Stimulated activated memory B cell treated with anti-CD40 and anti-IgM and Interleukin-4, amounts not matched to agents 10 μg/mL and 1 μg/mL and 100 μg/mL, for 72 hours (primary cell): ENCODE data around the gene AKNA.
"Not testable (repeated sequence)": the region's sequence is repeated elsewhere in the genome, so short reads cannot be mapped to it uniquely, and the experiment has no call there.

Experiments used
- ATAC-seq: fragments of 150-1000 bp; cut with Tn5 transposase; 2 replicates; pipeline ENCODE4 v1.10.0; 2021
- H3K27ac Mint-ChIP-seq: one replicate; pipeline ENCODE4 v1.8.0; 2022; ENCODE audit warnings: mild to moderate bottlenecking, mixed read lengths
- H3K27me3 Mint-ChIP-seq: one replicate; pipeline ENCODE4 v1.8.0; 2022; ENCODE audit warnings: mixed read lengths
- H3K36me3 Mint-ChIP-seq: one replicate; pipeline ENCODE4 v1.8.0; 2022; ENCODE audit warnings: mixed read lengths
- H3K4me1 Mint-ChIP-seq: one replicate; pipeline ENCODE4 v1.8.0; 2022; ENCODE audit warnings: mixed read lengths
- H3K4me3 Mint-ChIP-seq: one replicate; pipeline ENCODE4 v1.8.0; 2022; ENCODE audit warnings: mild to moderate bottlenecking, moderate library complexity, mixed read lengths
- H3K9me3 Mint-ChIP-seq: one replicate; pipeline ENCODE4 v1.8.0; 2022; ENCODE audit warnings: mixed read lengths

Gene AKNA

DNA sequence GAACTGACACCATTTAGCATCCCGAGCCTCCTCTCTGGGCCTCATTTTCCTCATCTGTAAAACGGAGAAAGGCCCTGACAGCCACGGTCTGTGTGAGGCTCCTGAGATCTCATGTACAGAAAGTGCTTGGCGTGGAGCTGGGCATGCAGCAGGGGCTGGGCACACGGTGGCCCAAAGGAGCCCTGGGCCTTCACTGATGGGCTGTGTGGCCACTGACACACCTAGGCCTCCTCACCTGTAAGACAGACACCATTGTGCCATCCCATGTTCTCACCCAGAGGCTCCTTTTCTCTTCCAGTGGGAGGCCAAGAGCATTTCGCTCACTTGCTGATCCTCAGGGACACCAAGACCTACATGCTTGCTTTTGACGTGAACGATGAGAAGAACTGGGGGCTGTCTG is 63.3 kb downstream of the AKNA start:
- no peak overlapping the region for H3K27ac Mint-ChIP-seq
- no peak overlapping the region for H3K4me3 Mint-ChIP-seq
- ATAC-seq = no peak

DNA sequence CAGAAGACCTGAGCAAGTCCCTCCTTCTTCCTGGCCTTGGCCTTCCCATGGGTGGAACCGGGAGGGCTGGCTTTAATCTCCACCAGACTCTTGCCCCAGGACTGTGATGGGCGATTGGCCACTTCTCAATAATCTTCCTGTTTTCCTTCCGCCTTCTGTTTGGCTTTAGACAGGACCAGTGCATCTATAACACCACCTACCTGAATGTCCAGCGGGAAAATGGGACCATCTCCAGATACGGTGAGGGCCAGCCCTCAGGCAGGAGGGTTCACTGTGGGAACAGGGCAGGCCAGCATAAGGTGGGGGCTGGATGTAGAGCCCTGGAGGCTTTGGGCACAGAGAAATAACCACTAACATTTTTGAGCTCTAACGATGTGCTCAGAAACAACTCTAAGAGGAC is 63.9 kb downstream of the AKNA start:
- ATAC-seq, H3K4me1 Mint-ChIP-seq, H3K27ac Mint-ChIP-seq, H3K4me3 Mint-ChIP-seq, H3K9me3 Mint-ChIP-seq, H3K36me3 Mint-ChIP-seq, H3K27me3 Mint-ChIP-seq: not testable (repeated sequence)

More for the DNA sequence above, 63.3 kb downstream of the AKNA start:
- peaks cover 2% of the 10 kb centered on the region for H3K27me3 Mint-ChIP-seq
- H3K4me1 Mint-ChIP-seq = no peaks in the 10 kb centered on the region
- H3K36me3 Mint-ChIP-seq = no peaks in the 10 kb centered on the region
- no peaks in the 10 kb centered on the region for H3K9me3 Mint-ChIP-seq

DNA sequence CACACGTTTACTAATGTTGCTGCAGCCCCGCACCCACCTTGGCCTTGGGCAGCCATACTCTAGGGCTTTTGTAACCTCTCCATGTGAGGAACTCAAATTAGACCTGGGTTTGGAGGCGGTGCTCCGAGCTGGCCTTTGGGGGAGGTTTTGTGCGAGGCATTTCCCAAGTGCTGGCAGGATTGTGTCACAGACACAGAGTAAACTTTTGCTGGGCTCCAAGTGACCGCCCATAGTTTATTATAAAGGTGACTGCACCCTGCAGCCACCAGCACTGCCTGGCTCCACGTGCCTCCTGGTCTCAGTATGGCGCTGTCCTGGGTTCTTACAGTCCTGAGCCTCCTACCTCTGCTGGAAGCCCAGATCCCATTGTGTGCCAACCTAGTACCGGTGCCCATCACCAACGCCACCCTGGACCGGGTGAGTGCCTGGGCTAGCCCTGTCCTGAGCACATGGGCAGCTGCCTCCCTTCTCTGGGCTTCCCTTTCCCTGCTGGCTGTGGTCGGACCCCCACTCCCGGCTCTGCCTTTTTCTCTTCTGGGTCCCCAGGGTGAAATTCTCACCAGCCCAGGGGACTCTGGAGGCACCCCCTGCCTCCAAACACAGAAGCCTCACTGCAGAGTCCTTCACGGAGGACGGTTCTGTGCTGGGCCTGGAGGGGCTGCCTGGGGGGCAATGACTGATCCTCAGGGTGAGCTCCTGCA is 64.8 kb downstream of the AKNA start, which contains the start of gene ORM1:
ORM1 (plus strand) TSS at position 268 of the 701 bp plus-strand sequence; CDS start at position 304, 36 bp downstream.
- not testable (repeated sequence) for H3K4me3 Mint-ChIP-seq, H3K27ac Mint-ChIP-seq, ATAC-seq, H3K9me3 Mint-ChIP-seq, H3K36me3 Mint-ChIP-seq, H3K4me1 Mint-ChIP-seq
- H3K27me3 Mint-ChIP-seq = peaks cover 15% of the 10 kb centered on the region

DNA sequence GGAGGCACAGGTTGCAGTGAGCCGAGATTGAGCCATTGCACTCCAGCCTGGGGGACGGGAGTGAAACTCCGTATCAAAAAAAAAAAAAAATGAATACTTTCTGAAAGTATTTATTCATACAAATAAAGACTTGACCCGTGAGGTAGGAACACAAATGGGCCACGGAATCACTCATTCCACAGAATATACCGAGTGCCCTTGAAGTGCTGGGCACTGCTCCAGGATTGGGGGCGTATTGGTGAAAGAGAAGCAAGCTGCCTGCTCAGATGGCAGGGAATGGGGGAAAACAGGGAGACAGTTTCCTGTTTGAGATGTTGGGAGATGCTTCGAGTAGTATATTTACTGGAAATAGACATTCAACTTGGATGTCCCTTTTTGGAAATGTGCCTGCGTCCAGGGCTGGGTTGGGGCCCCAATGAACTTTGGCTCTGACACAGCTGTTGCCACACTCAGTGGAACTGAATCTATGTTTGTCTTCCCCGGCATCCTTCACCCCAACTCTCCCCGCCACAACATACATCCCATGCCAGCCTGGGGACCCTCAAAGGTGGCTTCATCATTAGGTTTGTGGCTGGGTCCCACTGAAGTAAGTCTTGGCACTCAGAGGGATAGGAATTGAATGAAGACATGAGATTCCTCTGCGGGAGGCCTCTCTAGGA is 65.5 kb downstream of the AKNA start:
- not testable (repeated sequence) for H3K9me3 Mint-ChIP-seq, ATAC-seq, H3K4me3 Mint-ChIP-seq, H3K36me3 Mint-ChIP-seq, H3K4me1 Mint-ChIP-seq, H3K27ac Mint-ChIP-seq
- H3K27me3 Mint-ChIP-seq = peaks cover 15% of the 10 kb centered on the region

DNA sequence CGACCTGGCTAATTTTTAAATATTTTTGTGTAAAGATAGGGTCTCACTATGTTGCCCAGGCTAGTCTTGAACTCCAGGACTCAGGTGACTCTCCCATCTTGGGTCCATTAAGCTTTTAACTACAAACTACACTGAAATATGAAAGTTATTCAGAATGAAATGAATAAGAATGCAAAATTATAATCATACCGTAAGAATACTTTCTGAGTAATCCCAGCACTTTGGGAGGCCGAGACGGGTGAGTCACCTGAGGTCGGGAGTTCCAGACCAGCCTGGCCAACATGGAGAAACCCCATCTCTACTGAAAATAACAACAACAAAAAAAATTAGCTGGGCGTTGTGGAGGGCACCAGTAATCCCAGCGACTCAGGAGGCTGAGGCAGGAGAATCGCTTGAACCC is 66.0 kb downstream of the AKNA start:
- Mint-ChIP-seq H3K27me3 (peaks cover 15% of the 10 kb centered on the region), H3K36me3 (no peaks in the 10 kb centered on the region), H3K4me1 (no peaks in the 10 kb centered on the region), H3K9me3 (no peaks in the 10 kb centered on the region), H3K27ac (no peak overlapping the region), H3K4me3 (no peak overlapping the region)
- no peak for ATAC-seq

DNA sequence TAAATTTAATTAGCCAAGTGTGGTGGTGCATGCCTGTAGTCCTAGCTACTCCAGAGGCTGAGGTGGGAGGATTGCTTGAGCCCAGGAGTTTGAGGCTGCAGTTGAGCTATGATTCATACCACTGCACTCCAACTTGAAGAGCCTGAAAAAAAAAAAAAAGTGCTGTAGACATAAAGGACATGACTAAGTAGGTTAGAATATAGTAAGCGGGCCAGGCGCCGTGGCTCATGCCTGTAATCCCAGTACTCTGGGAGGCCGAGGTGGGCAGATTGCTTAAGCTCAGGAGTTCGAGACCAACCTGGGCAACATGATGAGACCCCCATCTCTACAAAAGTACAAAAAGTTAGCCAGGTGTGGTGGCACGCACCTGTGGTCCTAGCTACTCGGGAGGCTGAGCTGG is 67.1 kb downstream of the AKNA start:
- not testable (repeated sequence) for H3K4me1 Mint-ChIP-seq, H3K9me3 Mint-ChIP-seq, H3K27ac Mint-ChIP-seq, ATAC-seq, H3K4me3 Mint-ChIP-seq, H3K36me3 Mint-ChIP-seq
- H3K27me3 Mint-ChIP-seq = peaks cover 15% of the 10 kb centered on the region

DNA sequence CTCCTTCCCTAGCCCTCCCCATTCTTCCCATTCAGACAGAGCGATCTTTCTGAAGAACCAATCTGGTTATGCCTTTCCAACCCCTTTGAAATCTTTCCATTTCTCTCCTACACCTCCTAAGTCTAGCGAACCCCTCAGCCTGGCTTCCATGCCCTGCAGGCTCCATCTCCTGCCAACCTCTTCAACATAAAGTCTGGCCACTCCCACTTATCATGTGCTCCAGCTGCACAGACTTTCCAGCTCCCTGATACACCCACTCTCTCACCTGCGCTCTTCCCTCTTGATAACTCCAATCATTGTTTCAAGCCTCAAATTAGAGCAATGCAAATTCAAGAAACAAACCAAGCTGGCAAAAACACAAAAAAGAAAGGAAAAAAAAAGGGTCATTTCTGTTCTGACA is 68.6 kb downstream of the AKNA start:
- ATAC-seq = no peak
- H3K36me3 Mint-ChIP-seq = no peaks in the 10 kb centered on the region
- no peaks in the 10 kb centered on the region for H3K4me1 Mint-ChIP-seq
- no peak overlapping the region for H3K27ac Mint-ChIP-seq
- H3K4me3 Mint-ChIP-seq = no peak overlapping the region
- peaks cover 4% of the 10 kb centered on the region for H3K9me3 Mint-ChIP-seq
- H3K27me3 Mint-ChIP-seq = peaks cover 15% of the 10 kb centered on the region

DNA sequence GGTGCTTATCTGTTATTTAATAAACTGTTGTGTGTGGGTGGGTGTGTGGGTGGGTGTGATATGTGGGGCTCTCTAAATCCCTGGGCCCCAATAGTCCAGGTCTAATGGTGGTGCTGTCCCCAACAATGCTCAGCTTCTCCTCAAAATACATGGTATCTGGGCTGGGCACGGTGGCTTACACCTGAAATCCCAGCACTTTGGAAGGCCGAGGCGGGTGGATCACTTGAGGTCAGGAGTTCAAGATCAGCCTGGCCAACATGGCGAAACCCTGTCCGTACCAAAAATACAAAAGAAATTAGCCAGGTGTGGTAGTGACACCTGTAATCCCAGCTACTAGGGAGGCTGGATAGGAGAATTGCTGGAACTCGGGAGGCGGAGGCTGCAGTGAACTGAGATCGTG is 69.4 kb downstream of the AKNA start:
- Mint-ChIP-seq H3K36me3 (no peaks in the 10 kb centered on the region), H3K27me3 (peaks cover 15% of the 10 kb centered on the region), H3K27ac (no peak overlapping the region)

DNA sequence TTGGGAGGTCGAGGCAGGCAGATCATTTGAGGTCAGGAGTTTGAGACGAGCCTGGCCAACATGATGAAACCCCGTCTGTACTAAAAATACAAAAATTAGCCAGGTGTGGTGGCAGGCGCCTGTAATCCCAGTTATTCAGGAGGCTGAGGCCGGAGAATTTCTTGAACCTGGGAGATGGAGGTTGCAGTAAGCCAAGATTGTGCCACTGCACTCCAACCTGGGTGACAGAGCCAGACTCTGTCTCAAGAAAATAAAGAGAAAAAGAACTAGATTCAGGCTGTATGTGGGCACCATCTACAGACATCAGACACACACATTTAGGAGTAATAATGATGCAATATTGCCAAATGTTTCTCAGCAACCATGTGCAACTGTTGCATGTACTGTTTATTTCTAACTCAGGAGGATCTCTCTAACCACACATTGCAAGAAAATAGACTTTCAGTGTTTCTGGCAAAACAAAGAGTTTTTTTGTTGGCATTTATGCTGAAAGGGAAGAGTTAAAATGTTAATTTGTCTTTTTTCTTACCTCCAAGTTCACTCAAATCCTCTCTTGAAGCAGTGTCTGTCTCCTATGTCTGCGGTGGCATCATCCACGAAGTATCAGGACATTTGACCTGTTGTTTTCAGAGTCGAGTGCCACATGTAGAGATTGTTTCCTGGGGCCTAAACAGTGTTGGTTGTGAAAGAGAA is 70.0 kb downstream of the AKNA start:
- Mint-ChIP-seq H3K4me3 (no peak overlapping the region), H3K36me3 (no peaks in the 10 kb centered on the region), H3K9me3 (peaks cover 4% of the 10 kb centered on the region), H3K27ac (no peak overlapping the region), H3K27me3 (peaks cover 15% of the 10 kb centered on the region), H3K4me1 (no peaks in the 10 kb centered on the region)
- no peak for ATAC-seq

More for the DNA sequence above, 69.4 kb downstream of the AKNA start:
- Mint-ChIP-seq H3K9me3 (peaks cover 4% of the 10 kb centered on the region), H3K4me3 (no peak overlapping the region), H3K4me1 (no peaks in the 10 kb centered on the region)
- no peak for ATAC-seq

DNA sequence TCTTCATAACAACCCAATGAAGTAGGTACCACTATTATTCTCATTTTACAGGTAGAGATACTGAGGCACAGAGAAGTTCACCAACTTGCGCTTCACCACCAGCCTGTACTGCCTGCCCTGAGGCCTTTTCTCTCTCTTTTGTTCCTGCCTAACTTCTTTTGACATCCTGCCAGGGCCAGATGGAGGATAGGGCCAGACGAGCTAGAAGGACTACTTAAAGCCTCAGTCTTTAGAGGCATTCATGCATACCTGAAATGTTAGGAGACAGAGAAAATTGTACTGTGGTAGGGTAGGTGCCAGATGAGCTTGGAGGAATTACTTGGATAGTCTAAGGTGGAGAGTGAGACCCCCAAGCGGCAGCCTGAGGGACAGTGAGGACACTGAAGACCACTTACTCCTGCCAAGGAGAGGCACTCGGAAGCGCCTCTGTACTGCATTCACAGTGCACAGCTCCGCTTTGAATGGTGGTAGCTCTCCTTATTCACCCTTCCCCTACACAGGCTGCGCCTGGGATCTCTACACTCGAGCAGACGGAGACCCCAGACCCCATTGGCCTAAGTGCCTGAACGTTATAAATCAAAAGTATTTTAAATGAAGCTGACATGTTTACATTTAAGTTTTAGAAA is 71.1 kb downstream of the AKNA start:
- Mint-ChIP-seq H3K27ac (no peak overlapping the region), H3K9me3 (peaks cover 4% of the 10 kb centered on the region), H3K27me3 (peaks cover 15% of the 10 kb centered on the region), H3K4me1 (no peaks in the 10 kb centered on the region), H3K36me3 (no peaks in the 10 kb centered on the region), H3K4me3 (no peak overlapping the region)
- no peak for ATAC-seq

DNA sequence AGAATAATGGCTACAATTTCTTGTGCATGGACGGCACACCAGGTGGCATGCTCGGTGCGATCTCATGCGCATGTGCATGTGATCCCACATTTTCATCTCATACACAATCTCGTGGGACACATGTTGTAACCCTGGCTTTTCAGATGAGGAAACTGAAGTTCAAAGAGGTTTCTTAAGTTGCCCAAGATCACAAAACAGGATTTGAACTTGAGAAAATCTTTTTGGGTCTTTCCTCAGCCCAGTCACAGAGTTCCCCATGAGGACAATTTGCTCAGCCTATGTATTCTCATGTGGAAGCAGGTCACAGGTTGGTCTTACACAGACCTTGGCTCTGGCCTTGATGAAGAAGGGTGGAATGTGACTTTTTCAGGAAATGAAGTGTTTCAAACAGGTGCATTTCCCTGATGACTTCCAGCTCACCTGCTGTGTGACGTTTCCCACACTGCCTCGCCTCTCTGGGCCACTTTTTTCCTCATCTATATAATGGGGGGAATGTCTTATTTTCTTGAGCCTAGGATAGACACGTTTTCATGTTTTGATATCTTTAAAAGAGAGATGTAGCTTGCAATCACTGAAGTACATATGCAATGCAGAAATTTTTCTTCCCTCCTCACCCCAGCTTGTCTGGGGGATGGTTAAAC is 71.9 kb downstream of the AKNA start:
- no peak for ATAC-seq
- peaks cover 4% of the 10 kb centered on the region for H3K9me3 Mint-ChIP-seq
- H3K27me3 Mint-ChIP-seq = peaks cover 15% of the 10 kb centered on the region
- H3K4me3 Mint-ChIP-seq = no peak overlapping the region
- H3K27ac Mint-ChIP-seq = no peak overlapping the region
- H3K36me3 Mint-ChIP-seq = no peaks in the 10 kb centered on the region
- no peaks in the 10 kb centered on the region for H3K4me1 Mint-ChIP-seq

DNA sequence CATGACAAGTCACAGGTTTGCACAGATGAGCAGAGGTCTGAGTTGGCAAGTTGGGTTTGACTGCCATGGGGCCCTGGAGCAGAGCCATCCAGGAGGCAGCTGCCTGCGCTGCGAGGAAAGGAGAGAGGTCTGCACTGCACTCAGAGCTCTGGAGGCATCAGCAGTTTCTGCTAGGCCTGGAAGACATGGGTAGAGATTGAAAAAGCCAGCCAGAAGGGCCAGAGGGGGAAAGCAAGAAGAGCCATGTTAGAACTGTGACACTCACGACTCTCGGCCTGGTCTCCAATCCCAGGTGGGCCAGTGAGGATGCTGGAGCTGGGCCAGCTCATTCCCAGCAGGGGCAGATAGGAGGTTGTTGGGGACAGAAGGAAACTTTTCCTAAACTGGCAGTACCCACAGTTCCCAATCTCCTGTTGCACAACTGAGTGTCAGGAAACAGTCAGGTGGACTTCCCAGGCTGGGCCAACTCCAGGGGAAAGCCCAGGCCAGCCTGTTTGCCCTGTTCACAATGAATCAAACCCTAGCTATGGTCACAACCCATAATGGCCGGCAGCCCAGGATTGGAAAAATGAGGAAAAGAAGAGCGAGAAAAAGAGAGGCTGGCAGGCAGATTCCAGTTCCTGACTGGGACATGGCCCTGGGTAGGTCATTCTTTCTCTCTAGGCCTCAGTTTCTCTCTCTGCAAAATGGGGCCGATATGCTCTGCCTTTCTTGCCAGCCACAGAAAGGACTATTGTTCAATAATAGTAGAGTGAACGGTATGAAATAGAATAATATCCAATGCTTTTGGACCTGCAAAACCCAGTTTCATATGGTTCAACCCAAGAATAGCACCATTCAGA is 72.7 kb downstream of the AKNA start:
- Mint-ChIP-seq H3K27me3 (peaks cover 15% of the 10 kb centered on the region), H3K27ac (no peak overlapping the region), H3K4me3 (no peak overlapping the region), H3K36me3 (no peaks in the 10 kb centered on the region), H3K4me1 (no peaks in the 10 kb centered on the region), H3K9me3 (peaks cover 4% of the 10 kb centered on the region)
- no peak for ATAC-seq

DNA sequence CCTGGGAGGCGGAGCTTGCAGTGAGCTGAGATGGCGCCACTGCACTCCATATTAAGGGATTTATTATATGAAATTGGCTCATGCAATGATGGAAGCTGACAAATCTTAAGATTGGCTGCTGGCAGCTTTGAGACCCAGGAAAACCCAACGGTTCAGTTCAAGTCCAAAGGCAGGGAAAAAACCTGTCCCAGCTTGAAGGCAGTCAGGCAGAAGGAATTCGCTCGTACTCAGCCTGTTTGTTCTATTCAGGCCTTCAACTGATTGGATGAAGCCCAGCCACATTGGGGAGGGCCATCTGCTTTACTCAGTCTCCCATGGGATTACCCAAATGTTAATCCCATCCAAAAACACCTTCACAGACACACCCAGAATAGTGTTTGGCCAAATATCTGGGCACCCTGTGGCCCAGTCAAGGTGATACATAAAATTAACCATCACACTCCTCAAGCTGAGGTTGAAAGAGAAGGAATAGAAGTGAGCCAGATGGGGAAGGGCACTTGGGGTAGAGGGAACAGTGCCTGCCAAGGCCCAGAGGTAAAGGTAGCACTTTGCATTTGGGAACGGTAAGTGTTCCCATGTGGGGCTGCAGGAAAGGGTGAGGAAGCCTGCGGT is 73.4 kb downstream of the AKNA start:
- H3K9me3 Mint-ChIP-seq = peaks cover 4% of the 10 kb centered on the region
- no peak overlapping the region for H3K4me3 Mint-ChIP-seq
- H3K27ac Mint-ChIP-seq = no peak overlapping the region
- H3K4me1 Mint-ChIP-seq = no peaks in the 10 kb centered on the region
- H3K27me3 Mint-ChIP-seq = peaks cover 12% of the 10 kb centered on the region
- no peak for ATAC-seq
- no peaks in the 10 kb centered on the region for H3K36me3 Mint-ChIP-seq

DNA sequence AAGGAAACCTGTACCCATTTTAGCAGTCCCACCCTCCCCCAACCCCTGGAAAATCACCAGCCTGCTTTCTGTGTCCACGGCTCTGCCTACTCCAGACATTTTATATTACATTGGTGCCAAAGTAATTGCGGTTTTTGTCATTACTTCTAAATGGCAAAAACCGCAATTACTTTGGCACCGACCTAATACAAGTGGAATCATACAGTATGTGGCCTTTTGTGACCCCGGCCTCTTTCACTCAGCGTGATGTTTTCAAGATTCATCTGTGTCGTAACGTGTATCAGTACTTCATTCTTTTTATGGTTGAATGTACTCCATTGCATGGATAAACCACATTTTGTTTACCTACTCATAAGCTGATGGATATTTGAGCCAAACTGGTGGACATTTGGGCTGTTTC is 74.6 kb downstream of the AKNA start:
- Mint-ChIP-seq H3K4me1 (no peaks in the 10 kb centered on the region), H3K36me3 (no peaks in the 10 kb centered on the region), H3K9me3 (peaks cover 4% of the 10 kb centered on the region), H3K27ac (no peak overlapping the region), H3K27me3 (no peaks in the 10 kb centered on the region), H3K4me3 (no peak overlapping the region)
- no peak for ATAC-seq
